HEK293T (cell line): ENCODE measurements around the gene IL12RB2.

Experiments used
- CTCF ChIA-PET: fragments of 350-600 bp; formaldehyde crosslinking; extraction: SDS; loops from one replicate; lab custom pipeline; 2021; ENCODE audit warnings: antibody characterized with exemption, inconsistent platforms; lab: Yijun Ruan, JAX
- POLR2A ChIA-PET: fragments of 350-600 bp; formaldehyde crosslinking; extraction: SDS; loops from one replicate; lab custom pipeline; 2020; ENCODE audit warnings: antibody characterized with exemption, inconsistent platforms; lab: Yijun Ruan, JAX
- DNase-seq: peaks from one replicate; pipeline ENCODE4 v3.0.0; 2012; ENCODE audit warnings: mixed read lengths; ENCODE audit errors: extremely low spot score
- ARNT ChIP-seq: fragments of 450-650 bp; IDR thresholded peaks from 2 replicates; pipeline ENCODE4 v1.6.1; 2017; ENCODE audit warnings: mild to moderate bottlenecking
- BHLHE40 ChIP-seq: fragments of 450-650 bp; IDR thresholded peaks from 2 replicates; pipeline ENCODE4 v1.6.1; 2016; ENCODE audit warnings: mild to moderate bottlenecking, moderate library complexity, borderline replicate concordance
- CTBP1 ChIP-seq: fragments of 450-650 bp; IDR thresholded peaks from 2 replicates; pipeline ENCODE4 v1.6.1; 2016; ENCODE audit warnings: borderline replicate concordance
- ELF4 ChIP-seq: fragments of 450-650 bp; IDR thresholded peaks from 2 replicates; pipeline ENCODE4 v1.6.1; 2017; ENCODE audit warnings: antibody characterized with exemption
- FOXA1 ChIP-seq: fragments of 450-650 bp; IDR thresholded peaks from 2 replicates; pipeline ENCODE4 v1.6.1; 2016; ENCODE audit warnings: mild to moderate bottlenecking
- FOXK2 ChIP-seq: fragments of 450-650 bp; IDR thresholded peaks from 2 replicates; pipeline ENCODE4 v1.6.1; 2016; ENCODE audit warnings: mild to moderate bottlenecking
- FOXM1 ChIP-seq: fragments of 450-650 bp; IDR thresholded peaks from 2 replicates; pipeline ENCODE4 v1.6.1; 2017; ENCODE audit warnings: mild to moderate bottlenecking, borderline replicate concordance
- HDGF ChIP-seq: fragments of 450-650 bp; IDR thresholded peaks from 2 replicates; pipeline ENCODE4 v1.6.1; 2017; ENCODE audit warnings: antibody characterized with exemption, borderline replicate concordance
- L3MBTL2 ChIP-seq: fragments of 450-650 bp; conservative IDR thresholded peaks from 2 replicates; pipeline ENCODE4 v1.6.1; 2016; ENCODE audit warnings: mild to moderate bottlenecking
- LEF1 ChIP-seq: fragments of 450-650 bp; IDR thresholded peaks from 2 replicates; pipeline ENCODE4 v1.6.1; 2017; ENCODE audit warnings: mild to moderate bottlenecking, borderline replicate concordance
- NFRKB ChIP-seq: fragments of 450-650 bp; IDR thresholded peaks from 2 replicates; pipeline ENCODE4 v1.6.1; 2016; ENCODE audit warnings: mild to moderate bottlenecking, moderate library complexity
- SP1 ChIP-seq: fragments of 450-650 bp; IDR thresholded peaks from 2 replicates; pipeline ENCODE4 v1.6.1; 2017
- SUZ12 ChIP-seq: fragments of 450-650 bp; IDR thresholded peaks from 2 replicates; pipeline ENCODE4 v1.6.1; 2016; ENCODE audit warnings: mild to moderate bottlenecking
- TARDBP ChIP-seq: fragments of 450-650 bp; IDR thresholded peaks from 2 replicates; pipeline ENCODE4 v1.6.1; 2016
- ZNF384 ChIP-seq: fragments of 450-650 bp; IDR thresholded peaks from 2 replicates; pipeline ENCODE4 v1.6.1; 2016
- TF ChIP-seq, protein P1 (sequence below): fragments of 450-650 bp; IDR thresholded peaks from 2 replicates; pipeline ENCODE4 v1.6.1; 2016

The IL12RB2 gene

GRCh38 chr1:67345556-67345955, 37.9 kb downstream of the IL12RB2 start:
- DNase-seq: no peak
- CTCF ChIA-PET: interaction anchor here (3.8 kb wide), 1 partner anchor 155 kb away, joined by 30 read pairs; no protein-coding TSS in a partner anchor
- TF ChIP-seq ELF4 (no peak), NFRKB (no peak), HDGF (no peak), FOXM1 (no peak)
- TF ChIP-seq, protein P1, sequence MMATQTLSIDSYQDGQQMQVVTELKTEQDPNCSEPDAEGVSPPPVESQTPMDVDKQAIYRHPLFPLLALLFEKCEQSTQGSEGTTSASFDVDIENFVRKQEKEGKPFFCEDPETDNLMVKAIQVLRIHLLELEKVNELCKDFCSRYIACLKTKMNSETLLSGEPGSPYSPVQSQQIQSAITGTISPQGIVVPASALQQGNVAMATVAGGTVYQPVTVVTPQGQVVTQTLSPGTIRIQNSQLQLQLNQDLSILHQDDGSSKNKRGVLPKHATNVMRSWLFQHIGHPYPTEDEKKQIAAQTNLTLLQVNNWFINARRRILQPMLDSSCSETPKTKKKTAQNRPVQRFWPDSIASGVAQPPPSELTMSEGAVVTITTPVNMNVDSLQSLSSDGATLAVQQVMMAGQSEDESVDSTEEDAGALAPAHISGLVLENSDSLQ: no peak
- POLR2A ChIA-PET: no interaction called here

GRCh38 chr1:67346982-67347381, 39.3 kb downstream of the IL12RB2 start:
- DNase-seq: no peak
- CTCF ChIA-PET: interaction anchor here (0.7 to 3.8 kb wide), 5 partner anchors 8 to 154 kb away, joined by 3 to 30 read pairs (median 3); no protein-coding TSS in a partner anchor
- POLR2A ChIA-PET: no interaction called here
- TF ChIP-seq, protein P1: no peak
- TF ChIP-seq CTBP1 (no peak), BHLHE40 (no peak), FOXM1 (no peak), FOXA1 (no peak), ARNT (no peak), L3MBTL2 (no peak), ZNF384 (no peak), LEF1 (no peak), FOXK2 (no peak), HDGF (no peak), SP1 (no peak), SUZ12 (no peak), TARDBP (no peak)

DNA sequence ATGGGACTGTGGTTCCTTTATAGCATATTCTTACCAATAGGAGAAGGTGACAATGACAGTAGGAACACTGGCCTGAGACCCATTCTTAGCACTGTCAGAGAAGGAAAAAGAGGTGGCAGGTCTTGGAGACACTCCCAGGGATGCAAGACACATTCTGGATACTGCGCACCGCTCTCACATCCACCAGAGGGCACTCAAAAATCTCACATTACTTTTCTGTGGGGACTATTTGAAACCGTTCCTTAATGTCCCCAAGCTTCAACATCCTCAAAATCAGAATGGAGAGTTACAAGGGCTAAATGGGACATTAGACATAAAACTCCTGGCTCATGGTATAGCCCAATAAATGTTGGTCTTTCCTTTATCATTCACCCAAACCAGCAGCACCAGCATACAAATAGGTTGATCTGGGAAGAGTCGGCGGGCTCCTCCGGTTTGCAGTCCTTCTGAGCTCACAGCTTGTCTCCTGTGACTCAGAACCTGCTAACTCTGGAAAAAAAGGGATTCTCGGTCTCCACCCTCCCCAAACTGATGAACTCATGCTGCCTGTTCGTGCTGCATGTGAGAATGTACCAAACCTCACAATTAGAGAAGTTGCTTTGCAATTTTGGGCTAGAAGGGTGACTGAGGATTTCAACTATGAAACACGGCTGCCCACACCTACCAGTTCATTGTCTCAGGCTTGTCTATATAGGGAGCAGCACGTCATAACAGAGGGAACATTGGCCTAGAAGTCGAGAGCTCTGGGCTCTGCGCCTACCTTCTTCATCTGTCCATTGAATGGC, 40.2 kb downstream of the IL12RB2 start:
- peak; percentile 84 for DNase-seq
- POLR2A ChIA-PET: interaction anchor here (0.5 to 1.2 kb wide), 2 partner anchors 57 to 153 kb away, joined by 4 read pairs; no protein-coding TSS in a partner anchor

DNA sequence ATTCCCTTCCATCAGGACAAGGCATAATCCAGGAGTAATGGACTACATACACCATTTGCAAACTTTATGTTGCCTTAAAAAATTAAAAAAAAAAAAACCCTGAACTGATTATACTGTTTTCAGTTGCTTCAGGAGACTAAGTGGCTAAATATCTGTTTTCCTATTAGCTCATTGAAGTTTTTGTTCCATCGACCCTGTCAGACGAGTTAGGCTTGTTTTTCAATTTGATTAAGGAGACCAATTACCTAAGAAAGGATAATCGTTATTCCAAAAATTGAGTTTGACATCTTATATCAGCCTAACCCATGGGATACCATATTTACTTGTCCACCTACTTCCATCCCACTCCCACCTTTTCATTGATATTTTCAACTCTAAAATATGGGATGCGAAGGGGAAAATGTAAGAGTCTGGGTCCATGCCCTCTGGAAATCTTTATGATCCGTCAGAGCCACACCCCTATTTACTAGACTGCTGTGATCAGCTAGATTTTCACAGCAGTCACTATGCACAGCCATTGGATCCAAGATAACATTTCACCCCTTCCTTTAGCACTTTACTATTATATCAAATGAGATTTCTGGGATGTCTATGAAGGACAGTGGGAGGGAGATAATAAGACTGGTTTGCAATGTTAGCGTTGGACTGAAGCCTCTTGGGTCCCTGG, 41.0 kb downstream of the IL12RB2 start:
- ChIA-PET POLR2A (interaction anchor here (1.2 kb wide), 1 partner anchor 152 kb away, joined by 4 read pairs; no protein-coding TSS in a partner anchor), CTCF (interaction anchor here (0.6 to 3.8 kb wide), 9 partner anchors 8 to 950 kb away, joined by 3 to 30 read pairs (median 5); no protein-coding TSS in a partner anchor)
- no peak for DNase-seq
- TF ChIP-seq ARNT (no peak), LEF1 (no peak), SP1 (no peak), L3MBTL2 (no peak), BHLHE40 (no peak), FOXK2 (no peak), ELF4 (no peak), TARDBP (no peak), ZNF384 (no peak)
- TF ChIP-seq, protein P1: no peak

More for the DNA sequence above, 40.2 kb downstream of the IL12RB2 start:
- CTCF ChIA-PET: interaction anchor here (0.8 to 3.8 kb wide), 7 partner anchors 8 to 153 kb away, joined by 3 to 30 read pairs (median 5); no protein-coding TSS in a partner anchor
- TF ChIP-seq SP1: no peak
- TF ChIP-seq ELF4: no peak
- no peak for TF ChIP-seq HDGF
- TF ChIP-seq SUZ12: no peak
- TF ChIP-seq TARDBP: no peak
- TF ChIP-seq, protein P1: no peak
- TF ChIP-seq L3MBTL2: no peak
- no peak for TF ChIP-seq CTBP1
- TF ChIP-seq ARNT: no peak

DNA sequence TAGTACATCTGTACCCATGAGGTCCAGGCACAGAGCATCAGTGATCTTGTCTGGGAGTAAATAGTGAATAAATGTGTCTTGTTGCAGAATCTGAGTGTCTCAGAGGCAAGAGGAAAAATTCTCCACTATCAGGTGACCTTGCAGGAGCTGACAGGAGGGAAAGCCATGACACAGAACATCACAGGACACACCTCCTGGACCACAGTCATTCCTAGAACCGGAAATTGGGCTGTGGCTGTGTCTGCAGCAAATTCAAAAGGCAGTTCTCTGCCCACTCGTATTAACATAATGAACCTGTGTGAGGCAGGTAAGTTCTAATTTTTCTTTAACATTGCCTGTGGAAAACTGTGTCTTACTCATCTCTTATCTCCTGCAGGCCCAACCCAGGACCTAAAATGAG, 43.1 kb downstream of the IL12RB2 start:
- ChIA-PET POLR2A (interaction anchor here (0.7 kb wide), 1 partner anchor 78 kb away, joined by 4 read pairs; no protein-coding TSS in a partner anchor), CTCF (interaction anchor here (0.6 to 1.4 kb wide), 3 partner anchors 108 to 139 kb away, joined by 3 read pairs; no protein-coding TSS in a partner anchor)
- TF ChIP-seq FOXM1: no peak
- no peak for TF ChIP-seq FOXK2
- TF ChIP-seq BHLHE40: no peak
- TF ChIP-seq ELF4: no peak
- no peak for TF ChIP-seq SUZ12
- TF ChIP-seq ARNT: no peak
- TF ChIP-seq, protein P1: no peak
- TF ChIP-seq CTBP1: no peak
- no peak for TF ChIP-seq FOXA1
- no peak for TF ChIP-seq ZNF384
- no peak for TF ChIP-seq SP1
- TF ChIP-seq HDGF: no peak
- TF ChIP-seq L3MBTL2: no peak
- TF ChIP-seq TARDBP: no peak
- DNase-seq: no peak
